ENCODE data around the gene PACSIN1. TPM values are rescaled to one million over a fixed set of nuclear protein-coding genes. Genes with fewer than 3 reads are reported as not detected.

The PACSIN1 gene
- total and polyA plus RNA-seq, 10 of the 15 experiments (the other 5 are each of a cell fraction or from before 2014, with no cell fraction given) = 0.50 to 9.4 (median 2.8) TPM

- TF ChIP-seq POLR2AphosphoS5 (IDR thresholded peaks at IDR 0.05; ENCODE audit: low read length) (no peak), MYB (IDR thresholded peaks at IDR 0.05; ENCODE audit: borderline replicate concordance, low read depth, low read length) (no peak), YBX1 (IDR thresholded peaks at IDR 0.05) (no peak)
These were observed 88.6 kb downstream of the PACSIN1 start (continued) for GRCh38 chr6:34554291-34555006.

DNA sequence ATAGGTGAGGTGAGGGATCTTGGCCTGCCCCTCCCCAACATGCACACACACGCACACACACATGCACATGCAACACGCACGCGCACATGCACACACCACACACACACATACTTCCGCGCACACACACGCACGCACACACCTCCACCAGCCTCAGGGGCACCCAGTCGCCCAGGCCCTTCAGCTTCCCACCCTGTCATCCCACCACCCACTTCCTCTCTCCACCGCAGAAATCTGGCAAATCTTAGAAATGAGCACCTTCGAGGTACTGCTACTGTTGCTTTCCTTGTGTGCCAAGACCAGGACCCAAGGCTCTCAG lies 89.1 kb downstream of the PACSIN1 start:
- no peak for FAIRE-seq
- Histone ChIP-seq H4K20me1 (ENCODE audit: control insufficient read depth, insufficient read depth) (no peaks in the 10 kb centered on the region), H3K4me3 (no peak overlapping the region), H3K9ac (ENCODE audit: control insufficient read depth, insufficient read depth, low read length) (no peak overlapping the region), H3K36me3 (ENCODE audit: control insufficient read depth in 2 of 2, insufficient read depth in 2 of 2, low read length in 1 of 2) (no peaks in the 10 kb centered on the region), H3K27ac (ENCODE audit: control insufficient read depth, insufficient read depth) (no peak overlapping the region), H3K9me3 (replicated peaks; ENCODE audit: control insufficient read depth, insufficient read depth, low read length) (no peaks in the 10 kb centered on the region), H2AFZ (ENCODE audit: control insufficient read depth, low read depth, low read length) (no peak overlapping the region), H3K27me3 (replicated peaks in 1 of 2; ENCODE audit: control insufficient read depth in 2 of 2, insufficient read depth in 2 of 2, low read length in 1 of 2) (peaks cover 0 to 1% of the 10 kb centered on the region in 2 experiments; a peak in 1 of 4 replicates), H3K79me2 (ENCODE audit: control insufficient read depth, insufficient read depth, low read length) (no peaks in the 10 kb centered on the region), H3K4me2 (ENCODE audit: control insufficient read depth, insufficient read depth) (no peak overlapping the region), H3K4me1 (ENCODE audit: control insufficient read depth, insufficient read depth, low read length) (no peaks in the 10 kb centered on the region)
- no peak for DNase-seq (ENCODE audit: low read depth, low spot score)
- no TSS peak for BruUV-seq (replicated peaks)
- TF ChIP-seq NBN (IDR thresholded peaks at IDR 0.05) (no peak), ATF7 (IDR thresholded peaks at IDR 0.05; ENCODE audit: low read depth) (no peak)
- TF ChIP-seq, protein P1, sequence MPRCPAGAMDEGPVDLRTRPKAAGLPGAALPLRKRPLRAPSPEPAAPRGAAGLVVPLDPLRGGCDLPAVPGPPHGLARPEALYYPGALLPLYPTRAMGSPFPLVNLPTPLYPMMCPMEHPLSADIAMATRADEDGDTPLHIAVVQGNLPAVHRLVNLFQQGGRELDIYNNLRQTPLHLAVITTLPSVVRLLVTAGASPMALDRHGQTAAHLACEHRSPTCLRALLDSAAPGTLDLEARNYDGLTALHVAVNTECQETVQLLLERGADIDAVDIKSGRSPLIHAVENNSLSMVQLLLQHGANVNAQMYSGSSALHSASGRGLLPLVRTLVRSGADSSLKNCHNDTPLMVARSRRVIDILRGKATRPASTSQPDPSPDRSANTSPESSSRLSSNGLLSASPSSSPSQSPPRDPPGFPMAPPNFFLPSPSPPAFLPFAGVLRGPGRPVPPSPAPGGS (IDR thresholded peaks at IDR 0.05; ENCODE audit: borderline replicate concordance, insufficient read depth, low read depth, low read length, poor library complexity, severe bottlenecking) = peak; percentile 86
- 70% methylated on average over 10 of the region's 11 CpGs for WGBS (ENCODE audit: insufficient coverage, insufficient replicate concordance, low lambda C conversion rate, missing lambda C conversion rate)
- no peak for ATAC-seq
- in situ Hi-C loops (cut with MboI) = no loop called here
- RAD21 ChIA-PET (ENCODE audit: unreplicated experiment) = no interaction called here
- intact Hi-C loops (cut with micrococcal nuclease; ENCODE audit: unreplicated experiment) = no loop called here
- CTCF ChIA-PET = no interaction called here
- SMC1A ChIA-PET (ENCODE audit: uncharacterized antibody, unreplicated experiment) = no interaction called here
- POLR2A ChIA-PET = no interaction called here

Measured in GM12878 (cell line).